Fibroblast of peridontal ligament (primary cell): ENCODE results near the gene CD46.
"Not testable (repeated sequence)": the region's sequence is repeated elsewhere in the genome, so short reads cannot be mapped to it uniquely, and the experiment has no call there.

Experiments
- DNase-seq: peaks from one replicate; pipeline ENCODE4 v3.0.0-alpha.2; 2010; ENCODE audit errors: extremely low read depth

The CD46 gene

DNA sequence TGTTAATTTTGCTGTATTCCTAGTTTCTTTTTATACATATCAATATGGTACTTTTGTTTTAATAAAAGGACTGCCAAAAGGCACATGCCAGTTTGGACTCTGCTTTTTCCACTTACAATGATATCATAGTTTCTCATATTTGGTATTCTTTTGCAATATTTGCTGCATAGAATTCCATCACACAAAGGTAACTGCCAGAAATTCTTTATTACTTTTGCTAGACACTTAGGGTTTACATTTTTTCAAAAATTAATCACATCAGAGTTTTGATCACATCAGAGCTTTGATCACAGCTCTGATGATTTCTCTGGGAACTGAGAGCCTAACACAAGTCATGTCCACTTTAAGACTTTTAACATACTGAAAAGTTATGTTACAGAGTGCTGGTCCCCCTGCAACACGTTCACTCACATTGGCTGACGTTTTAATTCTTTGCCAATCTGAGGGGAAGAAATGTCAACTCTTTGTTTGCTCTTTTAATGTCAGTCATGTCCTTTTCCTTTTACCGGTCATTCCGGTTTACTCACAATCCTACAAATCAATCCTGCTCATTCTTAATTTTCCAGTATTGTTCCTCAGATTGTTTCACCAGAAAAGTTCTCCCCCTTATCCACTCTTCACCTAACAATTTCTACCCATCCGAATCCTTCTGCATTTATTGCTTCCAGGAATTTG lies 1.1 kb upstream of the CD46 start:
- DNase-seq, result peak; percentile 25

DNA sequence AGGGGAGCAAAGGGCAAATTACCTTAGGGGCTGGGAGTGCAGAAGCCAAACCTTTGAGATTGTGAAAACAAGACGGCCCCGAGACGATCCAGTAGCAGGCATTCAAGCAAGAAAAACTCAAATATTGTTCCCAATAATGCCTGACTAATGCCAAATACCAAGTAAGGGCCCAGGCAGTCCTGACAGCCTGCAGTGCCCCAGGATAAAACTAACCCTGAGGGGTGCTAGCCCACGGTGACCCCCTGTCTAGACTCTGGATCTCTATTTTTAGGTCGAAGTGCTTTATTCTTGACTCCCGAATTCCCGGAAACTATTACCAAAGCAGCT lies 428 bp upstream of the CD46 start:
- not testable (repeated sequence) for DNase-seq

DNA sequence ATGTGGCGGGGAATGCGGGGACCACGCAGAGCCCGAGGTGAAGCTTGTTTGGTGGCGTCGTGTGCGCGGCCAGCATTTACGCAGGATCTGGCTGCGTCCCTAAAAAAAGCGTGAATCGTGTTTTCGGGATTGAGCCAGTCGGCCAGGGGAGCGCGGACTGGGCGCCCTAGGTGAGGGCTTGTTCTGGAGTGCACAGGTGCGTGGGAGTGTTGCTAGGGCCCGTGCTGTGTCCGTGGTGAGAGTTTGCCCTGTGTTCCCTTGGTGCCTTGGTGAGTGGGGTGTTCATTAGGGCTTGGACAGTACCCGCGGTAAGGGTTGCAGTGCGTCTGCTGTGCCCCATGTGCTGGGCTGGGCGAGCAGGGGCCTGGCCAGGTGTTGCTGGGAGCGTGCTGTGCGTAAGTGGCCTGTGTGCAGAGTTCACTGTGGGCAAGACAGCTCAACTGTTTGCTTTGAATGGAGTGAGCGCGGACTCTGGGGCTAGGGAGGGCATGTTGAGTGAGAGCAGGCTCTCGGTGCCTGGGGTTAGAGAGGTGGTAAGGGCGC lies 673 bp downstream of the CD46 start:
- DNase-seq, result peak; percentile 8

DNA sequence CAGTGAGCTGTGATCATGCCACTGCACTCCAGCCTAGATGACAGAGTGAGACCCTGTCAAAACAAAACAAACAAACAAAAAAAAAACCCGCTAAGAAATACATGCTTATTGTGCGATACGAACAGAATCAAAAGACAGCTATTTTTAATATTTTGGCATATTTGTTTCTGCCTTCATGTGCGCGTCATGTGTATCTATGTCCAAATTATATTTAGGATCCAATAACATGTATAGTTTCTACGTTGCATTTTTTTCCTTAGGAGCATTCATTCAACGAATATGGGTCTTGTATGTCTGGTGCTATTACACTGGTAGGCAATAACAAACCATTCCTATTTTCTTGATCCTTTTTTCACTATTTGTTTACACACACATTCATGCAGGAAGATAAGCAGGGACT lies 1.8 kb downstream of the CD46 start:
- no peak for DNase-seq

DNA sequence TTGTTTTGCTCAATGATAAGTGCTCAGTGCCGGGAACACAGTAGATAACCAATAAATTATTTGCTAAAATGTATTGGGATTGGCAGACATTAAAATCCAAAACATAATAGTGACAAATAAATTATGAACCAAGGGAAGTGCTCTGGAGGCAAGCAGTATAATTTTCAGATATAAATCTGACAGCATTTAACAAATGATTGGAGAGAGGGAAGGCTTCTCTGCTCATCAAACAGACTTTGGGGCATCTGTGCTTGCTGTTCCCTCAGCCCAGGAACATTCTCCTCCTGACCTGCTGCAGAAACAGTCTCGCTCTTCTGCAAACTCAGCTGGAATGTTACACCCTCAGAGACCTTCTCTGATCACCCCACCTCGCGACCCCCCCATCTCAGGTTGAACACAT lies 2.2 kb downstream of the CD46 start:
- DNase-seq, result no peak

DNA sequence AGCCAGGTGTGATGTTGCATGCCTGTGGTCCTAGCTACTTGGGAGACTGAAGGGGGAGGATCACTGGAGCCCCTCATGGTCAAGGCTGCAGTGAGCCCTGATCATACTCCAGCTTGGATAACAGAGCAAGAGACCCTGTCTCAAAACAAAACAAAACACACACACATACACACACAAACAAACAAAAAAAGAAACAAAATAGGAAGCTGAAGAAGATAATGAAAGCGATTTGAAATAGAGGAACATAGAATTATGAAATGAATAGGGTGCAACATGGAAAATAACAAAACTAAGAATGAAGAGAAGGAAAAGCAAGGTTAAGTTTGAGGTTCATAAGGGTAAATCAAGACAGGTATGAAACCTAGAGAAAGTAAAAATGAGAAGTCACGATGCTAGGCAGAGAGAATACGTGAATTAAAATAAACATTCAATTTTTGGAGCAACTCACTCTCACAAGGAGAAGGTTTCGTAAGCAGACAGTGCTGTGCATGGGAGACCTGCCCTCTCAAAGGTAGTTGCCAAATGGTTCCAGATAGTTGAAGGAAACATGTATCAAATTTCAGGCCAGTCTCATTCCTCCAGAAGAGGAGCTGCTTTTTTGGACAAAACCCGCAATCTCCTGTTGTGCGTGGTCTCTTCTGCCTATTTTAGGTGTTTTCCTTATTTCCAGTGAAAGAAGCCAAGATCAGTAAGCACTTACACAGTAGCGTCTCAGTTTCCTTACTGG lies 3.3 kb downstream of the CD46 start:
- DNase-seq, result peak; percentile 9

DNA sequence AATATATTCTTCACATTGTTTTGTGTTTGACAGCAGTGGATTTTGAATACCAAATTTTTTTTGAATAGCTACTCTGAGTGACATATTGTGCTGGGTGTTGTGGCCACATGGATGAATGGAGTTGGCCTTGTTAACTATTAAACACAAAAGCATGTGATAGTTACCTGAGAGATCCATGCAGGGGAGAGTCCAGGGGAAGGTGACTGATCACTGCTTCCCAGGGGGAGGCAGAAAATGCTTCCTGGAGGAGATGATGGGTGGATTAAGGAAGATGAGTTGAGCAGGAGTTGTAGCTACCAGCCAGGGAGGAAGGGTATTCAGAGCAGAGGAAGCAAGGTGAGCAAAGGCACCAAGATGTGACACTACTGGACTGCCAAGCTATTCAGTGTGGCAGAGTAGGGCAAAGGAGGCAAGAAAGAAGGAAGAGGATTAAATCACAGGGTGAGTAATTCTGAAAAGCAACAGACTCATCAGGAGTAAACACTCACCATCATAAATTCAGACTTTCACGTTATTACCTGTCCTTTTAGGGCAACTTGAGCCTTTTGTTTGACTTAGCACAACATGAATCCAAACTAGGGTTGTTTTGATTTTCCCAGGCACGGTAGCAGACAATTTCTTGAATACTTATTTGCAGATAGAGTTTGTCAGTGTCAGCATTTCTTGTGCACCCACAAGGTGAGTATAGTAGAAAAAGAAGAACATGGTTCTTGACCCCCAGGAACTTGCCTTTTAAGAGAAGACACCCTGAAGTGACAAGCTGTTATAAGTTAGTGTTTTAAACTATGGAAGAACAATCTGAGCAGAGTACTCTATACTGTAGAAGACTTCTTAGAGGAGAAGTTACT lies 4.2 kb downstream of the CD46 start:
- DNase-seq, result no peak

DNA sequence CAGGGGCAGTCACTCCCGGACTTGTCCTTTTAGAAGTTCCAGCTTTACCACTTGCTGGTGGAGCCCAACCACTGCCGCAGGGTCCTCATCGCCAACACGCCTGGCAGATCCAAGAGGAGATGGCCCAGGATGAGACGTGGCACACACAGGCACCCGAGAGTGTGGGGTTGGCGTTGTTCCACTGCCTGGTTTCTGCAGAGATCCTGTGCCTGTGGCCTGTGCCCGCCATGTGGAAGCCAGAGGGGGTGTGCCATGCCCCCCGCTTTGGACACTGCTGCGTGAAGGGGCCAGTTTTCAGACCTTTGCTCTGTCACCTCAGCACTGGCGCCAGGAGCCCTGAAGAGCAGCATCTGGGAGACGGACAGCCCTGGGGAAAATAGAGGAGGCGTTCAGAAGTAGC lies 10.8 kb downstream of the CD46 start:
- no peak for DNase-seq

DNA sequence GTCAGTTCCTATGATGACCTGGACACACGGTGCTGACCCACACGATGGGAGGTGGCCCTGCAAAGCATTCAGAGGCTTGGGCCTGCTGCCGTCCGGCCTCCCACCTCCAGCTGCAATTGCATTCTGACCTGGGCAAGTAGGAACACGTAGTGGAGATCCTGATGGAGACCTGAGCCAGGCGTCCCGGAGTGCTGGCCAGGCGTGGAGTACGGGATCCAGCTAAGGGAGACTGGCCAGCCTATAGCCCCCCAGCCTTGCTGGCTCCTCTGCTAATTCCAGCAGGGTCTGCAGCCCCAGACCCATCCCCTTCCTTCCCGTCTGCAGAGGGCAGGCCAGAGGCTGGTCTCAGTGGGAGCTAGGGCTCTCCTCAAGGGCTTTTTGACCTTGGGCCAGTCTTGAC lies 11.2 kb downstream of the CD46 start:
- DNase-seq, result no peak

DNA sequence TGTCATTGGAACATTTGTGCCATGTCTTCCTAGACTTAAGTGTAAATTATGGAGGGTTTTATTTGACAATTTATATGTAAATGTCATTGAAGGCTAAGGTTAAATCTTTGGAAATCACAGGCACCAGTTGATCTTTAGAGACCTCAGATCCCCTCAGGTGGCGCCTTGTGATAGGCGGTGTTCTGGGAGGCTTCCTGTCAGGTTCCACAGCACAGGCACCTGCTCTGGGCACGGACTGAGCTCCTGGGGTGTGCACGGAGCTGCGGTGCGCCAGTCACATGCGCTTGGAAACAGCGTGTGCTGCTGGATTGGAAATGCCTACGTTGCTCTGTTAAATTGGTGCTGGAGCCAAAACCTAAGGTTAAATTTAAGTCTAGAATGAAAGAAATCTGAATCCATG lies 12.1 kb downstream of the CD46 start:
- no peak for DNase-seq

DNA sequence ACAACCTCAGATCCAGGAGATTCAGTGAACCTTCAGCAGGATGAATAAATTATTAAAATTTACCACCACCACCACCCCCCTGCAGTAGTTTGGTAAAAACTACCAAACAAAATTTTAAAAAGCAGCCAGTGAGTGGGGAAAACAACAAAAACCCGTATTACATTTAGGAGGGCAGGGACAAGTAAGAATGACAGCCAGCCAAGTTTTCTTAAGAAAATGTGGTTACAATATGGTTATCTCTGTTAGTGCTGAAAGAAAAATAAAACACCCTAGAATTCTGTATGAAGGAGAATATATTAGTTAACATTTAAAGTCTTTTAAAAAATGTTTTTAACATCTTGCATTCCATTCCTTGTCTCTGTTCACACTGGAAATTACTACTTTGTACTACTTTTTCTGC lies 14.7 kb downstream of the CD46 start:
- no peak for DNase-seq

DNA sequence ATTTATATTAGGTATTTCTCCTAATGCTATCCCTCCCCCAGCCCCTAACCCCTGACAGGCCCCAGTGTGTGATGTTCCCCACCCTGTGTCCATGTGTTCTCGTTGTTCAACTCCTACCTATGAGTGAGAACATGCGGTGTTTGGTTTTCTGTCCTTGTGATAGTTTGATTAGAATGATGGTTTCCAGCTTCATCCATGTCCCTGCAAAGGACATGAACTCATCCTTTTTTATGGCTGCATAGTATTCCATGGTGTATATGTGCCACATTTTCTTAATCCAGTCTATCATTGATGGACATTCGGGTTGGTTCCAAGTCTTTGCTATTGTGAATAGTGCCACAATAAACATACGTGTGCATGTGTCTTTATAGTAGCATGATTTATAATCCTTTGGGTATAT lies 18.7 kb downstream of the CD46 start:
- not testable (repeated sequence) for DNase-seq

DNA sequence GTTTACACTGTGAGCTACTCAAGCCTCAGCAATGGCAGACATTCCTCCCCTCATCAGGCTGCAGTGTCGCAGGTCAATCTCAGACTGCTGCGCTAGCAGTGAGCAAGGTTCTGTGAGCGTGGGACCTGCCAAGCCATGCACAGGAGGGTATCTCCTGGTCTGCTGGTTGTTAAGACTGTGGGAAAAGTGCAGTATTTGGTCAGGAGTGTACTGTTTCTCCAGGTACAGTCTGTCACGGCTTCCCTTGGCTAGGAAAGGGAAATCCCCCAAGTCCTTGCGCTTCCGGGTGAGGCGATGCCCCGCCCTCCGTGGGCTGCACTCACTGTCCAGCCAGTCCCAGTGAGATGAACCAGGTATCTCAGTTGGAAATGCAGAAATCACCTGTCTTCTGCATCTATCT lies 24.2 kb downstream of the CD46 start:
- DNase-seq, result not testable (repeated sequence)

DNA sequence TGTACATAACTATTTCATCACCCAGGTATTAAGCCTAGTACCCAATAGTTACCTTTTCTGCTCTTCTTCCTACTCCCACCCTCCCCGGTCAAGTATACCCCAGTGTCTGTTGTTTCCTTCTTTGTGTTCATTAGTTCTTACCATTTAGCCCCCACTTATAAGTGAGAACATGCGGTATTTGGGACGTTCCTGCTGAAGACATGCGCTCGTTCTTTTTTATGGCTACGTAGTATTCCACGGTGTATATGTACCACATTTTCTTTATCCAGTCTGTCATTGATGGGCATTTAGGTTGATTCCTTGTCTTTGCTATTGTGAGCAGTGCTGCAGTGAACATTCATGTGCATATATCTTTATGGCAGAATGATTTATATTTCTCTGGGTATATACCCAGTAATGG lies 25.6 kb downstream of the CD46 start:
- not testable (repeated sequence) for DNase-seq

DNA sequence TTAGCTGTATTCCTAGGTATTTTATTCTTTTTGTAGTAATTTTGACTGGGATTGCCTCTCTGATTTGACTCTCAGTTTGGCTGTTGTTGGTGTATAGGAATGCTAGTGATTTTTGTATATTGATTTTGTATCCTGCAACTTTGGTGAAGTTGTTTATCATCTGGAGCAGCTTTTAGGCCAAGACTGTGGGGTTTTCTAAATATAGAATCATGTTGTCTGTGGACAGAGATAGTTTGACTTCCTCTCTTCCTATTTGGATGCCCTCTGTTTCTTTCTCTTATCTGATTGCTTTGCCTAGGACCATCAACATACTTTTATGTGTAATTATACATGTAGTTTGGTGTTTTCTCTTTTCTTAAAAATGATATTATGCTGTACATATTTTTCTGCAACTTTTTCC lies 27.2 kb downstream of the CD46 start:
- DNase-seq, result no peak

DNA sequence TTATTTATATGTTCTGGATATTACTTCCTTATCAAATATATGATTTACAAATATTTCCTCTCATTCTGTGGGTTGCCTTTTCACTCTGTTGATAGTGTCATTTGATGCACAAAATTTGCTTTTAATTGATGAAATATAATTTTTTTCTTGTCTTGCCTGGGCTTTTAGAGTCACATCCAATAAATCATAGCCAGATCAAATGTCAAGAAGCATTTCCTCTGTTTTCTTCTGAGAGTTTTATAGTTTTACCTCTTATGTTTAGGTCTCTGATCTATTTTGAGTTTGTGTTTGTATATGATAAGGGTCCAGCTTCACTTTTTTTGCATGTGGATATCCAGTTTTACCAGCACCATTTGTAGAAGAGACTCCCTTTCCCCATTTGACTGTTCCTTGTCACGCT lies 29.5 kb downstream of the CD46 start:
- DNase-seq, result no peak

DNA sequence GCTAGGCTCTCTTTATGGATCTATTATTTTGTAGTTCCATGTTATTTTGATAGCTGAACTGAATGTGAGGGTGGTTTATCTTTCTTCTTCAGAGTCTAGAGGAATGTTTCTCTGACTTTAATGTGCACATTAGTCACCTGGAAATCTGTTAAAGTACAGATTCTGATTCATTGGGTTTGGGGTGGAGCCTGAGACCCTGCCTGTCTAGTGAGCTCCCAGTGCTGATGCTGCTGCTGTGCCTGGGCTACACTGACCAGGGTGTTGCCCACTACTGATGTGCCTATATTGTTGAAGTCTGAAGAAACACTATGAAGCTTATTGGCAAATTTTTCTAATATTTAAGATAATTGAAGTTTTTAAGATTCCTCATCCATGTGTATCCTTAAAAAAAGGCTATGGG lies 35.9 kb downstream of the CD46 start:
- no peak for DNase-seq

DNA sequence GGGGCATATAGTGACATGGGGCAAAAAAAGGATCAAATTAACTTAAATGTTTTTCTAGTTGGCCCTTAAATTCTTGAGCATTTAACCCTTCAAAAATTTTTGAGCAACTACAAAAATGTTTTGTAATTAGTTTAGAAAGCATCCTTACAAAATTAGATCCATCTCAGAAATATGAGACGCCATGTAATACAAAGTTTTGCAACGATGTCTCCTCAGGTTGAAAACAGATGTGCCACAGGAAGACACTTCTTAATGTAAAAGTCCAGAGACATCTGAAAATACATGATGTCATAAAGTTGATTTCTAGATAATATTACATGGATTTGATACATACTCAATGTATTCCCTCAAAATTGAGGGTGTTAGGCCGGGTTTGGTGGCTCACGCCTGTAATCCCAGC lies 37.5 kb downstream of the CD46 start:
- no peak for DNase-seq

DNA sequence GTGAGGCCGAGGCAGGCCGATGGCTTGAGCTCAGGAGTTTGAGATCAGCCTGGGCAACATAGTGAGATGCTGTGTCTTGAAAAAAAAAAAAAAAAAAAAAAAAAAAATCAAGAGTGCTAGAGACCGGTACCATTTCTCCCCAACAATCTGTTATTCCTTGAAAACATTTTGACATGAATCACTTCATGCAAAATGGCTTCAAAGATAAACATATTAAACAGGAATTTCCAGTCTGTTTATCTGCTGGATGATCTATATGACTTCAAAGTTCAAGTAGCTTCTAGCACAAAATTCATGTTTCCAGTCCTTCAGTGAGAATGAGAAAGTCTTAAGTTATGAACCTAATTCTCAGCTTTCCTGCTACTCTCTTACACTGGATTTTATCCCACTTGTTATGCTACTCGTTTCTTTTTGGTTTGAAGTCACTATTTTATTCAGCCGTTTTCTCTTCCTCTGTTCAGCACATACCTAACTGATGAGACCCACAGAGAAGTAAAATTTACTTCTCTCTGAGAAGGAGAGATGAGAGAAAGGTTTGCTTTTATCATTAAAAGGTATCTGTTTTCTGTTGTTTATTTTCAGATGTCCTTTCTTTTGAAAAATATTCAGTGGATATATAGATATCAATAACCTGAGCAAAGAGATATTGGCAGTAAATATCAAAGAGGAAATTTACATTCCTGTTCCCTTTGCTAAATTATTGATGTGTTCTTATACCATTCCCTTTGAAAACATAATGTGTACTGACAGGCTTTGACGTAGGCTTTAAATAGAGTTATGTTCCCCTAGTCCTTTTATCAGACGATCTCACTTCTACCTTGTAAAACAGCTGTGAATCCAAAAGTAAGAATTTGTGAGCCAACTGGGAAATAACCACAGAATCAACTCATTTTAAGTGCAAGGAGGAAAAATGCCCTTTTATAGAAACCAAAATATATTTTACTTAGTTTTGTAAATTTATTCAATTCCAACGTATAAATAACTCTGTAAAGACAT lies 38.2 kb downstream of the CD46 start:
- DNase-seq, result no peak

DNA sequence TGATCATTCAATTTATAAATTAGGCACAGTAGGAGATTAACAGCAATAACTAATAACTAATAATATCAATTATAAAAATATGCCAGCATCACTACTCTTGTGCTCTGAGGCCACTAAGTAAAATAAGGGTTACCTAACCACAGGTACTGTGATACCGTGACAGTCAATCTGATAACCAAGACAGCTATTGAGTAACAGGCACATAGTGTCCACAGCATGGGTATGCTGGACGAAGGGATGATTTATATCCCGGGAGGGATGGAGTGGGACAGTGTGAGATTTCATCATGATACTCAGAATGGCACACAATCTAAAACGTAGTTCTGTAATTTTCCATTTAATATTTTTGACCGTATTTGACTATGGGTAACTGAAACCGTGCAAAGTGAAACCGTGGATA lies 39.4 kb downstream of the CD46 start:
- DNase-seq, result no peak

DNA sequence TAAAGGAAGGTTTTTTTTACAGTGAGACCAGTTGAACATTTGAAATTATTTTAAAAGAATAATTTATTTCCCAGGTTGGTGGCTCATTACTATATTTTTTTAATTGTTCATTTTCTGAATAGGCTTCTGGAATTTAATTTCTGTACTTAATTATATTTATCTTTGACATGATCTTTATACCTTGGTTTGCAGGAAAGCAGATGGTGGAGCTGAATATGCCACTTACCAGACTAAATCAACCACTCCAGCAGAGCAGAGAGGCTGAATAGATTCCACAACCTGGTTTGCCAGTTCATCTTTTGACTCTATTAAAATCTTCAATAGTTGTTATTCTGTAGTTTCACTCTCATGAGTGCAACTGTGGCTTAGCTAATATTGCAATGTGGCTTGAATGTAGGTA lies 41.5 kb downstream of the CD46 start:
- DNase-seq, result no peak
